RWPE1 (cell line): Measurements from ENCODE around the gene PDGFRA.
"Not testable (repeated sequence)": the region's sequence is repeated elsewhere in the genome, so short reads cannot be mapped to it uniquely, and the experiment has no call there.

Experiments used
- CTCF ChIA-PET: fragments of 350-600 bp; sonication (Branson Sonifier 250); formaldehyde crosslinking; extraction: SDS; loops from one replicate; lab custom pipeline; 2021; lab: Yijun Ruan, JAX
- POLR2A ChIA-PET: fragments of 400-600 bp; formaldehyde crosslinking; extraction: SDS; loops from one replicate; lab custom pipeline; 2020; ENCODE audit warnings: antibody characterized with exemption; ENCODE audit not compliant: low non-redundant PET; lab: Yijun Ruan, JAX
- DNase-seq: peaks from one replicate; pipeline ENCODE4 v3.0.0; 2012; ENCODE audit warnings: low spot score
- H3K27ac ChIP-seq: fragments of 450-650 bp; 2 replicates; pipeline ENCODE4 v1.5.1; 2017
- CTCF ChIP-seq: fragments of 450-650 bp; conservative IDR thresholded peaks from 2 replicates; pipeline ENCODE4 v1.5.1; 2017; ENCODE audit warnings: low read depth, mild to moderate bottlenecking

Gene PDGFRA

GRCh38 chr4:54330896-54331295, 101.8 kb downstream of the PDGFRA start:
- POLR2A ChIA-PET = no interaction called here
- no peak overlapping the region for H3K27ac ChIP-seq
- CTCF ChIA-PET = no interaction called here
- no peak for TF ChIP-seq CTCF
- DNase-seq = no peak

GRCh38 chr4:54332542-54332941, 103.4 kb downstream of the PDGFRA start:
- no peak for TF ChIP-seq CTCF
- POLR2A ChIA-PET = no interaction called here
- DNase-seq = no peak
- CTCF ChIA-PET = interaction anchor here (0.7 kb wide), 2 partner anchors 360 to 1100 kb away, joined by 3 to 7 read pairs; no protein-coding TSS in a partner anchor
- H3K27ac ChIP-seq = no peak overlapping the region

- H3K27ac ChIP-seq = no peak overlapping the region
- no peak for DNase-seq
- ChIA-PET CTCF (no interaction called here), POLR2A (no interaction called here)
- TF ChIP-seq CTCF = no peak
Measured at GRCh38 chr4:54333657-54334056, 104.6 kb downstream of the PDGFRA start.

- DNase-seq, POLR2A ChIA-PET, H3K27ac ChIP-seq: not testable (repeated sequence)
- CTCF ChIA-PET = interaction anchor here (0.7 kb wide), 1 partner anchor 356 kb away, joined by 3 read pairs; no protein-coding TSS in a partner anchor
Measured at GRCh38 chr4:54334769-54335168, 105.7 kb downstream of the PDGFRA start.

- POLR2A ChIA-PET = no interaction called here
- TF ChIP-seq CTCF = no peak
- CTCF ChIA-PET = interaction anchor here (0.6 kb wide), 1 partner anchor 13 kb away, joined by 3 read pairs; no protein-coding TSS in a partner anchor
- H3K27ac ChIP-seq = no peak overlapping the region
- no peak for DNase-seq
Measured at GRCh38 chr4:54337009-54337408, 107.9 kb downstream of the PDGFRA start.

GRCh38 chr4:54342067-54342466, 113.0 kb downstream of the PDGFRA start:
- CTCF ChIA-PET, H3K27ac ChIP-seq, DNase-seq, POLR2A ChIA-PET: not testable (repeated sequence)
